Activated T-helper 17 cell treated with anti-CD3 and anti-CD28 coated beads, Interleukin-2, amount 50 U/mL, for 72 hours (primary cell): Measurements from ENCODE around the gene ADAMTS2. TPM values are rescaled to one million over a fixed set of nuclear protein-coding genes. Genes with fewer than 3 reads are reported as not detected.

Experiments used
- ATAC-seq: fragments of 150-1000 bp; cut with Tn5 transposase; replicated peaks from 2 replicates; pipeline ENCODE4 v1.10.0; 2021; ENCODE audit warnings: mild to moderate bottlenecking, moderate library complexity
- H3K27ac Mint-ChIP-seq: one replicate; pipeline ENCODE4 v1.8.0; 2022; ENCODE audit warnings: mixed read lengths
- H3K27me3 Mint-ChIP-seq: one replicate; pipeline ENCODE4 v1.8.0; 2022; ENCODE audit warnings: mixed read lengths
- H3K36me3 Mint-ChIP-seq: one replicate; pipeline ENCODE4 v1.8.0; 2022; ENCODE audit warnings: low read depth, mild to moderate bottlenecking, mixed read lengths
- H3K4me1 Mint-ChIP-seq: one replicate; pipeline ENCODE4 v1.8.0; 2022; ENCODE audit warnings: mixed read lengths
- H3K4me3 Mint-ChIP-seq: one replicate; pipeline ENCODE4 v1.8.0; 2022; ENCODE audit warnings: mild to moderate bottlenecking, mixed read lengths
- H3K9me3 Mint-ChIP-seq: one replicate; pipeline ENCODE4 v1.8.0; 2022; ENCODE audit warnings: mixed read lengths
- total RNA-seq, 2 donors: library from RNA; stranded (reverse); gene quantifications; one replicate each; pipeline ENCODE4 v1.2.3, GENCODE V29; 2022

Gene ADAMTS2
- total RNA-seq, 2 donors from 2014 or later: not detected

- no peak for ATAC-seq
- Mint-ChIP-seq H3K36me3 (no peaks in the 10 kb centered on the region), H3K27ac (no peak overlapping the region), H3K4me1 (no peaks in the 10 kb centered on the region), H3K27me3 (no peaks in the 10 kb centered on the region), H3K4me3 (no peak overlapping the region), H3K9me3 (no peaks in the 10 kb centered on the region)
Measured at GRCh38 chr5:179132586-179133355, 212.5 kb downstream of the ADAMTS2 start.

DNA sequence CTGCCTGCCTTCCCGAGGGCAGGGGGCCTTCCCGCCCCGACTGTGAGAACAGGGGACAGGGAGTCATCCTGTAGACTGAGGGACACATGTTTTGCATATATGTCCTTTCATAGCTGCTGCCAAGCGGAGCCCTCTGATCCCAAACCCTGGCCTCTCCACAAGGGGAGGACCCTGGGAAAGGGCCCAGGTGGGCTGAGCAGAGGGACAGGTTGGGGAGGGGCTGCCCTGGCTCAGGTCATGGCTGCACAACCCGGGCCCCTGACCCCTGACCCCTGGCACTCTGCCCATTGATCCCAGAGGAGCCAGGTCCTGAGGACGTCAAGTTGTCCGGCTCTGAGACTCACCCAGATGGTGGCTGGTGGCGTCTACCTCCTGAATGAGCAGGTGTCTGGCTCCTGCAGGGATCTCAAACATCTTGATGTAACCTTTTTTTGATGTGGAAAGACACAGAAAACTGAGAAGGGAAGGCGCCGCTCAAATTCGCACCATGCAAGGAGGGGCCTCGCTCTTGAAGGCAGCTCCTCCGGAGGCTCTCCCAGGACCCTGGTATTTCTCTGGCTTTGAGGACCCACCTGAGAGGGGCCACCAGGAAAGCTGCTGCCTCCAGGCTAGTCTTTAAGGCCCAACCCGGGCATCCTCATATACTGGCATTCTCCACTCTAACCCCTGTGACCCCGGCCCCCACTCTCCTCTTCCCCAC lies 213.2 kb downstream of the ADAMTS2 start:
- H3K27ac Mint-ChIP-seq: no peak overlapping the region
- ATAC-seq: no peak
- H3K9me3 Mint-ChIP-seq: no peaks in the 10 kb centered on the region
- no peaks in the 10 kb centered on the region for H3K36me3 Mint-ChIP-seq
- no peak overlapping the region for H3K4me3 Mint-ChIP-seq
- no peaks in the 10 kb centered on the region for H3K27me3 Mint-ChIP-seq
- no peaks in the 10 kb centered on the region for H3K4me1 Mint-ChIP-seq

- no peak for ATAC-seq
- H3K9me3 Mint-ChIP-seq: no peaks in the 10 kb centered on the region
- no peaks in the 10 kb centered on the region for H3K27me3 Mint-ChIP-seq
- H3K4me3 Mint-ChIP-seq: no peak overlapping the region
- H3K36me3 Mint-ChIP-seq: no peaks in the 10 kb centered on the region
- H3K27ac Mint-ChIP-seq: no peak overlapping the region
- no peaks in the 10 kb centered on the region for H3K4me1 Mint-ChIP-seq
Measured at GRCh38 chr5:179131321-179131835, 213.9 kb downstream of the ADAMTS2 start.

GRCh38 chr5:179130101-179130681 lies 215.1 kb downstream of the ADAMTS2 start:
- no peaks in the 10 kb centered on the region for H3K9me3 Mint-ChIP-seq

GRCh38 chr5:179129607-179130071 lies 215.6 kb downstream of the ADAMTS2 start:
- Mint-ChIP-seq H3K4me3 (no peak overlapping the region), H3K36me3 (no peaks in the 10 kb centered on the region), H3K9me3 (no peaks in the 10 kb centered on the region), H3K4me1 (no peaks in the 10 kb centered on the region), H3K27me3 (no peaks in the 10 kb centered on the region), H3K27ac (no peak overlapping the region)
- ATAC-seq: no peak

More at GRCh38 chr5:179130101-179130681, 215.1 kb downstream of the ADAMTS2 start:
- Mint-ChIP-seq H3K27me3 (no peaks in the 10 kb centered on the region), H3K27ac (no peak overlapping the region), H3K4me3 (no peak overlapping the region), H3K4me1 (no peaks in the 10 kb centered on the region), H3K36me3 (no peaks in the 10 kb centered on the region)
- ATAC-seq: no peak

- H3K36me3 Mint-ChIP-seq: no peaks in the 10 kb centered on the region
- ATAC-seq: no peak
- no peaks in the 10 kb centered on the region for H3K4me1 Mint-ChIP-seq
- no peak overlapping the region for H3K4me3 Mint-ChIP-seq
- no peaks in the 10 kb centered on the region for H3K9me3 Mint-ChIP-seq
- no peak overlapping the region for H3K27ac Mint-ChIP-seq
- H3K27me3 Mint-ChIP-seq: no peaks in the 10 kb centered on the region
Measured at GRCh38 chr5:179128976-179129375, 216.3 kb downstream of the ADAMTS2 start.

GRCh38 chr5:179128041-179128365 lies 217.3 kb downstream of the ADAMTS2 start:
- Mint-ChIP-seq H3K9me3 (no peaks in the 10 kb centered on the region), H3K4me1 (no peaks in the 10 kb centered on the region), H3K4me3 (no peak overlapping the region), H3K27me3 (no peaks in the 10 kb centered on the region), H3K27ac (no peak overlapping the region), H3K36me3 (no peaks in the 10 kb centered on the region)
- no peak for ATAC-seq

DNA sequence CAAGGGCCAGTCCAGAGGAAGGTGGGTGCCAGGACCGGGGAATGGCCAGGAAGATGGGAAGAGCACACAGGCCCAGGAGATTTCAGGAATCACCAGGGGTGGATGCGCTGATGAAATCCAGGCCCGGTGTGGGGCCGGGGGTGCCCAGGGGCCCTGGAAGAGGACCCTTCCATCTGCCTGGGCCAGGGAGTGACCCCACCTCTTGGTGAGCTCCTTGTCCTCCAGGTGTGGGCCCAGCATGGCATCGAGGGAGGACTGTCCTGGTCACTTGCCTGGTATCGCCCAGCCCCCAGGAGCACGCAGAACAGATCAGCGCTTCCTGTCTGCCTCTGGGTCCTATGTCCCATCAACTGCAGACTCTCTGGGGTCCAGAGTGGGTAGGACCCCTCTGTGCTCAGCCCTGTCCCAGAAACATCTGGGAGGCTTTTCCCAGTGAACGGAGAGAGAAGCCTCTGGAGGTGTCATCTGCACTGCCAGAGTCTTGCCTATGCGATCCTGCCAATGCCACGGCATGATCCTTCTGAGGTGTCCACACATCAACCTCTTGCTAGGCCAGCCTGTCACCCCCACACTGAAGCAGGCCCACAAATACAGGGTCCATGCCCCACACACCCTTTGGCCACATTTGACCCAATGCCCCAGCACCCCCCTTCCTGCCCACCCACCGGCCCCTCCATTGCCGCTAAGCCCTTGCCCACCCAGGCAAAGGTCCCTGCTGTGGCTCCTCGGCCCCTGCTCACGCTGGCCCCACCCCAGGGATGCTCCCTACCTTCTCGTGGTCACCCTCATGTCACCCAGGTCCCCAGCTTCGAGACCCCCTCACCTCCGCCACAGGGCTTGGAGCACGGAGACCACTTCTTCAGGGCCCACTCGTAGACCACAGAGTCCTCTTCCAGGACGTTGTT lies 217.9 kb downstream of the ADAMTS2 start:
- no peaks in the 10 kb centered on the region for H3K36me3 Mint-ChIP-seq
- H3K27me3 Mint-ChIP-seq: no peaks in the 10 kb centered on the region
- no peak overlapping the region for H3K4me3 Mint-ChIP-seq
- no peaks in the 10 kb centered on the region for H3K9me3 Mint-ChIP-seq
- no peak overlapping the region for H3K27ac Mint-ChIP-seq
- no peak for ATAC-seq
- no peaks in the 10 kb centered on the region for H3K4me1 Mint-ChIP-seq

DNA sequence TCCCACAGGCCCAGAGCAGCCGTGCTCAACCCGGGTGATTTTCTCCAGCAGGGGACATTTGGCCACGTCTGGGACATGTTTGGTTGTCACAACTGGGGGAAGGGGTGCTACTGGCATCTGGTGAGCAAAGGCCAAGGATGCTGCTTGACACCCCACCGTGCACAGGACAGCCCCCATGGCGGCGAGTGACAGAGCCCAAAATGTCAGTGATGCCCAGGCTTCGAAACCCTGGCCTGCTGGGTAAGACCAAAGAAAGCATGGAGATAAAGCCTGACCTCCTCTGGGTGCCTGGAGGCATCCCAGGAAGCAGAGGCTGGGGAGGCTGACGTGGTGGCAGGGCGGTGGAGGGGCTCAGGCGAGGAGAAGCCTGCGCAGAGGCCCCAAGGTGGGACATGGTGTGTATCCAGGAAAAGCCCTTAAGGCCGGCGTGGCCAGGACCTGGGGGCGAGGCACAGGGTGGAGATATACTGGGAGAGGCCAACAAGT lies 218.7 kb downstream of the ADAMTS2 start:
- Mint-ChIP-seq H3K4me3 (no peak overlapping the region), H3K4me1 (no peaks in the 10 kb centered on the region), H3K36me3 (no peaks in the 10 kb centered on the region), H3K9me3 (no peaks in the 10 kb centered on the region), H3K27me3 (no peaks in the 10 kb centered on the region), H3K27ac (no peak overlapping the region)
- ATAC-seq: no peak

DNA sequence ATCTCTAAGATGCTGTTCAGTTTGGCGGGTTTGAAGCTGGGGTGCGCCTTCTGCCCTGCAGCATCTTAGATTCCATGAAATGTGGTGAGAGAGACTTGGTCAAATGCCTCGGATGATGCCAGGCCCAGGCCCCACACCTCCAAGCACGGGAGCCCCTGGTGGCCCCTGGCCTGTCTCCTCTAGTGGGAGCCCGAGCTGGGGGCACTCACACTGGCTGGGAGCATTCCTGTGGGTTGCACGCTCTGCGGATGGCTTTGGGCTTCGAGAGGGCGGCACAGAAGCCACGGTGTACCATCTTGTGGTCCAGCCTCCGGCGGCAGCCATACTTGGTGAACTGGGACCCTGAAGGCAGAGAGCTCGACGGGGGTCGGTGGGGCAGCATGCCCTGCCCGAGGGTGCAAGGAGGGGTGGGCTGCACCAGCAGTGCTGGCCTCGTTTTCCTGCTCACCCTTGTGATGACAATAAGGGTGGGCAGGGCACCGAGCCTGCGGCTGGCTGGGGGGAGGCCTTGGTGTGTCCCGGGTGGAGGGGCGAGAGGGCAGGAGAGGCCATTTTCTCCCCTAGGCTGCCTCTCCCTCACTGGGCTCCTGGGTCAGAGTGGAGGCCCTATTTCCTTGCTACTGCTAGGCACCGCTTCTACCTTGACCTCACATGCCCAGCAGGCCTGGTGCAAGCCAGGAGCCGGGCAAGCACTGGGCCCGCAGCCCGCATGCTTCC lies 219.3 kb downstream of the ADAMTS2 start:
- Mint-ChIP-seq H3K27ac (no peak overlapping the region), H3K4me1 (no peaks in the 10 kb centered on the region), H3K4me3 (no peak overlapping the region), H3K36me3 (no peaks in the 10 kb centered on the region), H3K27me3 (no peaks in the 10 kb centered on the region), H3K9me3 (no peaks in the 10 kb centered on the region)
- ATAC-seq: no peak

DNA sequence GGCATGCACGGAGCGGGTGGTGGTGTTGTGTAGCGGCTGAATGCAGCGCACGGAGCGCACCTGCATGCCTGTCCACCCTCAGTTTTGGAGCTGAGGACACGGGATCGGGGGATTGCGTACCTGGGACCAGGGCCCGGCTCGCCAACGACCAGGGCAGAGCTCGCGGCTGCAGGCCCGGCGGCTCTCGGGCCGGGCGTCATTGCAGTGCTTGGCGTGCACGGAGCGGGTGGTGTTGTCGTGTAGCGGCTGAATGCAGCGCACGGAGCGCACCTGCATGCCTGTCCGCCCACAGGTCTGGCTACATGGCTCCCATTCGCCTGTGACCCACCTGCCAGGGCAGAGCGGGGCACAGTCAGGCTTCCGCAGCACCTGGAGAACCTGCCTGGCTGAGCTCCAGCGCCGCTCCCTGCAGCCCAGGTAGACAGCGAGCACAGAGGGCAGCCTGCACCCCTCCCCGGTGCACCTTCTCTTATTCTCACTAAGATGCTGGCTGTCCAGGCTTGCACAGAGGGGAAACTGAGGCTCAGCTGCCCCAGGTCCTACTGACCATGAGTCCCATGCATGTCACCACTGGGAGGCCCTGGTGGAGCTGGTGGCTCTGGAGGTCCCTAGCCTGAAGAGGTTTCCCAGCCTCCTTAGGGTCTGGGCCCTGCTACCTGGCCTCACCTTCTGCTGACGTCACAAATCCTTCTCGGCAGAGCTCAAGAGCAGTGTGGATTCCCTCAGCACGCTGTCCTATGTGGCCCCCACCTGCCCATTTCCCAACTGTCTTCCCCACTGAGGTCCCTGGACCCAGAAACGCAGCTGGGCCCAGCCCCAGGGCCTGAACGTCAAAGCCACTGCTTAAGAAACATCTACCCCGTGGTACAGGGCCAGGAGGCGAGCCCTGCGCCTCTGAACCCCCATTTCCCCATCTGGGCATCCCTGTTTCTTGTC lies 220.1 kb downstream of the ADAMTS2 start:
- Mint-ChIP-seq H3K9me3 (no peaks in the 10 kb centered on the region), H3K4me1 (no peaks in the 10 kb centered on the region), H3K4me3 (no peak overlapping the region), H3K27ac (no peak overlapping the region), H3K27me3 (no peaks in the 10 kb centered on the region), H3K36me3 (no peaks in the 10 kb centered on the region)
- ATAC-seq: no peak

DNA sequence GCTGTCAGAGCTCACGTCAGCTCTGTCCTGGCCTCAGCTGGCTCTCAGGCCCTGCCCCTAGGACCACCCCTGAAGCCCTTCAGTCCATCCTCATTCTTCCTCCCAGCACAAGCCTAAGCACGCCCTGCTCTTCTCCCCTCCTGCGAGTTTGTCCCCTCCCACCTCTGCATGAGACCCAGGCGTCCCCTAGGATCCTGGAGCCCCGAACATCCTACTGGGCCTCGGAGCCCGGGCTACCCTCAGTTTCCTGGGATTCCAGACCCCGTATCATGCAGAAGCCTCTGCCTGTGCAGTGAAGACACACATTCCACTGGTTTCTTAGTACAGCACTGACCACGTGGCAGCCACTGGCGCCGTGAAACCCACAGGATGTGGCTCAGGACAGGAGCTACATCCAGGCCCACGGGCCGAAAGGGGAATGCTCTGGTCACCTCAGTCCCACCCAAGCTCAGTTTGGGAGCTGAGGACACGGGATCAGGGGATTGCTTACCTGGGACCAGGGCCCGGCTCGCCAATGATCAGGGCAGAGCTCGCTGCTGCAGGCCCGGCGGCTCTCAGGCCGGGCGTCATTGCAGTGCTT lies 220.9 kb downstream of the ADAMTS2 start:
- ATAC-seq: no peak
- Mint-ChIP-seq H3K27ac (no peak overlapping the region), H3K4me1 (no peaks in the 10 kb centered on the region), H3K27me3 (no peaks in the 10 kb centered on the region), H3K36me3 (no peaks in the 10 kb centered on the region), H3K4me3 (no peak overlapping the region), H3K9me3 (no peaks in the 10 kb centered on the region)
